NCI-H146 (cell line): ENCODE results near the gene GPRIN3.
A peak's percentile ranks its signal among the peaks of the same experiment; 100 is the strongest.

Source experiments
- DNase-seq: peaks from one replicate; lab custom pipeline; 2025; lab: John Stamatoyannopoulos, UW

Gene GPRIN3

GRCh38 chr4:89307446-89308160 lies at the start of gene GPRIN3:
Gene GPRIN3 (minus strand): TSS chr4:89307800. CDS start chr4:89250110, 57,690 bp downstream.
- DNase-seq = peak; percentile 54

- peak; percentile 2 for DNase-seq
Measured at GRCh38 chr4:89357340-89357739, 49.7 kb upstream of the GPRIN3 start.

- peak; percentile 41 for DNase-seq
Measured at GRCh38 chr4:89356086-89356485, 48.5 kb upstream of the GPRIN3 start.

GRCh38 chr4:89353514-89353913 lies 45.9 kb upstream of the GPRIN3 start:
- no peak for DNase-seq

GRCh38 chr4:89352541-89352940 lies 44.9 kb upstream of the GPRIN3 start:
- DNase-seq = no peak

- no peak for DNase-seq
Measured at GRCh38 chr4:89351201-89351600, 43.6 kb upstream of the GPRIN3 start.

- no peak for DNase-seq
Measured at GRCh38 chr4:89347363-89348025, 39.9 kb upstream of the GPRIN3 start.

- no peak for DNase-seq
Measured at GRCh38 chr4:89344571-89344970, 37.0 kb upstream of the GPRIN3 start.

GRCh38 chr4:89338206-89338605 lies 30.6 kb upstream of the GPRIN3 start:
- no peak for DNase-seq

GRCh38 chr4:89337681-89338080 lies 30.1 kb upstream of the GPRIN3 start:
- no peak for DNase-seq

- DNase-seq = no peak
Measured at GRCh38 chr4:89336818-89337420, 29.3 kb upstream of the GPRIN3 start.

- no peak for DNase-seq
Measured at GRCh38 chr4:89334830-89335229, 27.2 kb upstream of the GPRIN3 start.

GRCh38 chr4:89334311-89334710 lies 26.7 kb upstream of the GPRIN3 start:
- no peak for DNase-seq

- no peak for DNase-seq
Measured at GRCh38 chr4:89331686-89332544, 24.3 kb upstream of the GPRIN3 start.

- DNase-seq = no peak
Measured at GRCh38 chr4:89331197-89331596, 23.6 kb upstream of the GPRIN3 start.

- no peak for DNase-seq
Measured at GRCh38 chr4:89329280-89329679, 21.7 kb upstream of the GPRIN3 start.

GRCh38 chr4:89324671-89325070 lies 17.1 kb upstream of the GPRIN3 start:
- no peak for DNase-seq

- DNase-seq = no peak
Measured at GRCh38 chr4:89322671-89323070, 15.1 kb upstream of the GPRIN3 start.

GRCh38 chr4:89319756-89320155 lies 12.2 kb upstream of the GPRIN3 start:
- DNase-seq = no peak

GRCh38 chr4:89316931-89317366 lies 9.3 kb upstream of the GPRIN3 start:
- DNase-seq = no peak

GRCh38 chr4:89316211-89316610 lies 8.6 kb upstream of the GPRIN3 start:
- DNase-seq = no peak

- no peak for DNase-seq
Measured at GRCh38 chr4:89314291-89314690, 6.7 kb upstream of the GPRIN3 start.
